Heart left ventricle (tissue), 13 donors: ENCODE measurements around the gene EEF2K.

ENCODE experiments used
- POLR2A ChIP-seq, 2 donors: fragments of 450-650 bp; IDR thresholded peaks; one replicate each; pipeline ENCODE4 v1.6.1; 2017; ENCODE audit warnings: antibody characterized with exemption in 2 of 2, mild to moderate bottlenecking in 2 of 2, moderate library complexity in 2 of 2
- TF ChIP-seq, protein P1 (sequence below), 12 donors: fragments of 200-600 bp; sonication (generic) in 4 of 12; IDR thresholded peaks; one replicate each; pipeline versions ENCODE4 v1.5.0 to v1.8.0; 2018 to 2022; ENCODE audit warnings: antibody characterized with exemption in 12 of 12, mild to moderate bottlenecking in 5 of 12
- donor health status: ischemic (EF 13 %, LVEDD 7.1; RV severe dilation, severe dysfunction).
- donor health status: DM: no; HTN: yes; CAD: no.
- donor health status: DM: no; HTN: no; CAD: no.
- donor health status: ischemic (EF 25% LVEDD 6.9; RV normal size, moderate dysfunction).
- donor health status: ischemic (EF 25% LVEDD 5.7; RV mildly dilated, moderate dysfunction).
- donor health status: ischemic (EF 35%, LVEDD 5.7; RV mildly dilated, moderate dysfunction).
- donor health status: nonischemic (EF 11% LVEDD 7.7; RV severe dilation, severe dysfunction).
- donor health status: DM: yes; HTN: yes; CAD: no.
- donor health status: PGD.
- donor health status: ischemic (EF 29% LVEDD 5.4; RV normal size, mild dysfunction).
- donor health status: nonischemic (EF 23%, LVEDD 6.1; RV moderate dilation, normal function).

- TF ChIP-seq, protein P1, sequence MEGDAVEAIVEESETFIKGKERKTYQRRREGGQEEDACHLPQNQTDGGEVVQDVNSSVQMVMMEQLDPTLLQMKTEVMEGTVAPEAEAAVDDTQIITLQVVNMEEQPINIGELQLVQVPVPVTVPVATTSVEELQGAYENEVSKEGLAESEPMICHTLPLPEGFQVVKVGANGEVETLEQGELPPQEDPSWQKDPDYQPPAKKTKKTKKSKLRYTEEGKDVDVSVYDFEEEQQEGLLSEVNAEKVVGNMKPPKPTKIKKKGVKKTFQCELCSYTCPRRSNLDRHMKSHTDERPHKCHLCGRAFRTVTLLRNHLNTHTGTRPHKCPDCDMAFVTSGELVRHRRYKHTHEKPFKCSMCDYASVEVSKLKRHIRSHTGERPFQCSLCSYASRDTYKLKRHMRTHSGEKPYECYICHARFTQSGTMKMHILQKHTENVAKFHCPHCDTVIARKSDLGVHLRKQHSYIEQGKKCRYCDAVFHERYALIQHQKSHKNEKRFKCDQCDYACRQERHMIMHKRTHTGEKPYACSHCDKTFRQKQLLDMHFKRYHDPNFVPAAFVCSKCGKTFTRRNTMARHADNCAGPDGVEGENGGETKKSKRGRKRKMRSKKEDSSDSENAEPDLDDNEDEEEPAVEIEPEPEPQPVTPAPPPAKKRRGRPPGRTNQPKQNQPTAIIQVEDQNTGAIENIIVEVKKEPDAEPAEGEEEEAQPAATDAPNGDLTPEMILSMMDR (IDR thresholded peaks at IDR 0.05): no peak
- no peak for TF ChIP-seq POLR2A (IDR thresholded peaks at IDR 0.05)
Observed at GRCh38 chr16:22210854-22211253, 4.8 kb downstream of the EEF2K start.
